DND-41 (cell line): ENCODE measurements around the gene COBL.

Experiments used
- ATAC-seq: fragments of 200-7000 bp; cut with Tn5 transposase; 3 replicates; pipeline ENCODE4 v1.9.1; 2021; ENCODE audit warnings: low read depth; ENCODE audit not compliant: insufficient read depth
- DNase-seq: peaks from one replicate; pipeline ENCODE4 v3.0.0-alpha.2; 2020
- H2AFZ ChIP-seq: 2 replicates; pipeline ENCODE4 v1.6.0; 2012; ENCODE audit warnings: low read depth, low read length
- H3K27ac ChIP-seq: 2 replicates; pipeline ENCODE4 v1.5.1; 2012; ENCODE audit warnings: low read length, inconsistent platforms
- H3K27me3 ChIP-seq: fragments of 200-600 bp; sonication (generic); 2 replicates; pipeline ENCODE4 v1.6.0; 2012; ENCODE audit warnings: low read length, mild to moderate bottlenecking, inconsistent platforms; ENCODE audit not compliant: insufficient read depth, poor library complexity
- H3K36me3 ChIP-seq: 2 replicates; pipeline ENCODE4 v1.5.1; 2012; ENCODE audit warnings: low read length, inconsistent platforms; ENCODE audit not compliant: insufficient read depth
- H3K4me1 ChIP-seq: 2 replicates; pipeline ENCODE4 v1.5.1; 2012; ENCODE audit warnings: mild to moderate bottlenecking, low read length; ENCODE audit not compliant: insufficient read depth
- H3K4me2 ChIP-seq: 2 replicates; pipeline ENCODE4 v1.6.0; 2012; ENCODE audit warnings: mild to moderate bottlenecking, moderate library complexity, low read length, inconsistent platforms; ENCODE audit not compliant: insufficient read depth
- H3K4me3 ChIP-seq, 2 experiments: fragments of 200-600 bp in 1 of 2; shearing (Covaris generic) in 1 of 2; 2 replicates each; pipeline ENCODE4 v1.5.1; 2012 to 2016; ENCODE audit warnings: inconsistent platforms in 2 of 2, low read length in 2 of 2, mild to moderate bottlenecking in 2 of 2, low read depth in 1 of 2, moderate library complexity in 1 of 2
- H3K79me2 ChIP-seq: 2 replicates; pipeline ENCODE4 v1.6.0; 2012; ENCODE audit warnings: low read length, inconsistent platforms; ENCODE audit not compliant: insufficient read depth
- H3K9ac ChIP-seq: 2 replicates; pipeline ENCODE4 v1.6.0; 2012; ENCODE audit warnings: low read depth, mild to moderate bottlenecking, inconsistent platforms, low read length, moderate library complexity
- H3K9me3 ChIP-seq: 2 replicates; pipeline ENCODE4 v1.5.1; 2012; ENCODE audit warnings: low read length, moderate library complexity, mild to moderate bottlenecking, inconsistent platforms; ENCODE audit not compliant: insufficient read depth, severe bottlenecking
- H4K20me1 ChIP-seq: 2 replicates; pipeline ENCODE4 v1.6.0; 2012; ENCODE audit warnings: low read length; ENCODE audit not compliant: insufficient read depth
- EZH2 ChIP-seq: IDR thresholded peaks from 3 replicates; pipeline ENCODE4 v1.6.1; 2012; ENCODE audit warnings: borderline replicate concordance, low read depth, mild to moderate bottlenecking, moderate library complexity, low read length, inconsistent platforms; ENCODE audit not compliant: severe bottlenecking
- TF ChIP-seq, protein P1 (sequence below): IDR thresholded peaks from 2 replicates; pipeline ENCODE4 v1.5.1; 2012; ENCODE audit warnings: borderline replicate concordance, low read length, moderate library complexity, mild to moderate bottlenecking; ENCODE audit not compliant: poor library complexity, severe bottlenecking; ENCODE audit errors: extremely low read depth

The COBL gene

DNA sequence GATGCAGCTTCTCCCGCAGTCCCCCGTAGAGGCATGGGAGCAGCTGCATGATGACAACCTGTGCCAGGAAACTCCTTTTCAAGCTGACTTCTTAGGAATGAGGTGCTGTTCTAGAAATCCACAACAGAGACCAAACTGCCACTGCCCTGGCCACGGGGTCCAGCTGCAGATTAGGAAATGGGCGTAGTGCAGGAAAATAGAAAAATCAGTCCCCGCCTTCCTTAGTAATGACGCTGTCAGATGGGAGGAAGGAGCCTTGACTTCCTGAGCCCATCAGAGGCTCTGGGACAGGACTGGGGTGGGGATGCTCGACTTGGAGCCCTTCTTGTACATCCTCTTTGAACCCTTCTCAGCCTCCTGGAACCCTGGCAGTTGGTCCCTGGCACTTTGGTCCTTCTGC lies 306.1 kb downstream of the COBL start:
- no peak for TF ChIP-seq EZH2
- TF ChIP-seq, protein P1, sequence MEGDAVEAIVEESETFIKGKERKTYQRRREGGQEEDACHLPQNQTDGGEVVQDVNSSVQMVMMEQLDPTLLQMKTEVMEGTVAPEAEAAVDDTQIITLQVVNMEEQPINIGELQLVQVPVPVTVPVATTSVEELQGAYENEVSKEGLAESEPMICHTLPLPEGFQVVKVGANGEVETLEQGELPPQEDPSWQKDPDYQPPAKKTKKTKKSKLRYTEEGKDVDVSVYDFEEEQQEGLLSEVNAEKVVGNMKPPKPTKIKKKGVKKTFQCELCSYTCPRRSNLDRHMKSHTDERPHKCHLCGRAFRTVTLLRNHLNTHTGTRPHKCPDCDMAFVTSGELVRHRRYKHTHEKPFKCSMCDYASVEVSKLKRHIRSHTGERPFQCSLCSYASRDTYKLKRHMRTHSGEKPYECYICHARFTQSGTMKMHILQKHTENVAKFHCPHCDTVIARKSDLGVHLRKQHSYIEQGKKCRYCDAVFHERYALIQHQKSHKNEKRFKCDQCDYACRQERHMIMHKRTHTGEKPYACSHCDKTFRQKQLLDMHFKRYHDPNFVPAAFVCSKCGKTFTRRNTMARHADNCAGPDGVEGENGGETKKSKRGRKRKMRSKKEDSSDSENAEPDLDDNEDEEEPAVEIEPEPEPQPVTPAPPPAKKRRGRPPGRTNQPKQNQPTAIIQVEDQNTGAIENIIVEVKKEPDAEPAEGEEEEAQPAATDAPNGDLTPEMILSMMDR: no peak
- Histone ChIP-seq H3K79me2 (no peaks in the 10 kb centered on the region), H3K9me3 (no peaks in the 10 kb centered on the region), H3K27me3 (peaks cover 3% of the 10 kb centered on the region), H3K36me3 (no peaks in the 10 kb centered on the region), H3K4me1 (no peaks in the 10 kb centered on the region), H3K4me3 (no peak overlapping the region), H3K4me2 (no peak overlapping the region), H4K20me1 (no peaks in the 10 kb centered on the region), H3K27ac (no peak overlapping the region), H3K9ac (no peak overlapping the region), H2AFZ (no peak overlapping the region)
- DNase-seq (no peak), ATAC-seq (no peak)

DNA sequence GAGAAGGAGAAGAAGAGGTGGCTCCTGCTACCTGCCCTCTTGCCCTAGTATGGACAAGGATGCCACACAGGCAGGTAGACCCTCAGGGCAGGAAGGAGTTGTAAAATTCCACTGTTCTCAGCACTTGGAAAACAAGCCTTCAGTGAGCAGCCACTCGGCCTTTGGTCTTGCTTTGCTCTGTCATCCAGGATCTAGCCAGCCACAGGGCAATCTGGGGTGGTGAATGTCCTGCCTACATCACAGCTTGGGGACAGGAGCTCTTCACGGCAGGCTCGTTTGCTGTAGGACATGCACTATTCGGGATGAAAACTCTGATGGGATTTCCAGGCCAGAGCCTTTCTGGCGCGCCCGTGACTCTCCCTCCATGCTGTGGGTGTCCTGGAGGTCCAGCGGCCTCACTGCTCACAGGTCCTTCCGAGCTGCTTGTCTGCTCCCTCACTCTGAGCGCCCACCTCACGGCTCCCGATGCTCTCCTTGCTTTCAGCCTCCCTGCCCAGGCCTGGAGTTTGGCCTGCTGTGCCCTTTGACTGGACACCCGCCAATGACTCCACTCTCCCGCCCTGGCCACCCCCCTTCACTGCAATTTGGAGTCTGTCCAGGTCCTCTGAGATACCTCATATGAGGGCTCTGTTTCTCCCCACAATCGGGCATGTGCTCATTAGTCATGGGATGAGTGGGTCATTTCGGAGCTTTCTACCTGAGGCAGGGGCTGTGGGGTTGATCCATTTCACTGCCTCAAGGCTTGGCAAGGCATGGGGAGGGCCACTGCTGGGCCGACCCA lies 306.7 kb downstream of the COBL start:
- Histone ChIP-seq H3K4me3 (no peak overlapping the region), H3K27ac (no peak overlapping the region), H3K4me1 (no peaks in the 10 kb centered on the region), H3K9ac (no peak overlapping the region), H3K9me3 (no peaks in the 10 kb centered on the region), H3K27me3 (peaks cover 3% of the 10 kb centered on the region), H4K20me1 (no peaks in the 10 kb centered on the region), H3K36me3 (no peaks in the 10 kb centered on the region), H3K4me2 (no peak overlapping the region), H3K79me2 (no peaks in the 10 kb centered on the region), H2AFZ (no peak overlapping the region)
- DNase-seq: no peak
- no peak for ATAC-seq
- TF ChIP-seq EZH2: no peak
- TF ChIP-seq, protein P1: no peak

DNA sequence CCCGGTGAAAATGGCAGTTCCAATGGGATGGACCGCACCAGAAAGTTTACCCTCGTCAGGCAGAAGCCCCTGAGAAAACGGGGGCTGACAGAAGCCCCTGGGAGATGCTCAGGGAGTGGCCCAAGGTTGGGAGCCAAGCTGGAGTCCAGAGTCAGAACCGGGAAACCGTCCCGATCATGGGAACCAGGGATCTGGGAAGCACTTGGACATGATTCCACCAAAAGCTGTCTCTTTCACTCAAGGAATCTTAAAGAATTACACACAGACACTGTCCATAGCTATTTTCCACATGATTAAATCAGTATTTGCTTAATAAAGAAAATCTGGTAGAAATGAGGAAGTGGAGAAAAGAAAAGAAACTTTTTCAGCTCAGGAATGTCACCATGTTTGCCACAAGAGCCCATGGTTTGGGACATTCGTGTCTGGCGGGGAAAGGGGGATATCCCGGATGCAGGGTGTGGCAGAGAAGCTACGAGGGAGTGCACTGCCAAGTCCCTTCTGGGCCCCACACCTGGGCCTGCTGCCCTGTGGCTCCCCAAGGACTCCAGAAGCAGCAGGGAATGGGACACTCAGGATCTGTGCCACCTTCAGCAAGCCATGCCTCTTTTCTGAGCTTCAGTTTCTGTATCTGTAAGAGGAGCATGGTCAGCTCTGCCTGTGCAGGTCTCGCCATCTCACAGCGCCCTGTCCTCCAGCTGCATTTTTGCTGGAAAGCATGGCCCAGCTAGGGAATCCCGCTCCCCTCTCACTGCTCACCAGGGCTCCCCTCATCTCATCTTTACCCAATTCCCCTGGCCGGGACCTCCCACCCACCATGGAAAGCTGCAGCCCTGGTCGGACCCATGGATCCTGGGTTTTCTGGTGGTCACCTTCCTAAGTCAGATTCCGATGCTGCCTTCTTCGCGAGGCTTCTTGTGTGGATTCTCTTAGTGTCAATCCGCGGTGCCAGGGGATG lies 308.8 kb downstream of the COBL start:
- ATAC-seq (no peak), DNase-seq (no peak)
- H3K4me2 ChIP-seq: no peak overlapping the region
- no peaks in the 10 kb centered on the region for H3K79me2 ChIP-seq
- H3K27ac ChIP-seq: no peak overlapping the region
- H3K27me3 ChIP-seq: peaks cover 3% of the 10 kb centered on the region
- H2AFZ ChIP-seq: no peak overlapping the region
- no peak overlapping the region for H3K9ac ChIP-seq
- no peak overlapping the region for H3K4me3 ChIP-seq
- H3K4me1 ChIP-seq: no peaks in the 10 kb centered on the region
- TF ChIP-seq, protein P1: no peak
- TF ChIP-seq EZH2: no peak
- no peaks in the 10 kb centered on the region for H3K9me3 ChIP-seq
- no peaks in the 10 kb centered on the region for H4K20me1 ChIP-seq
- H3K36me3 ChIP-seq: no peaks in the 10 kb centered on the region
